ENCODE results near the gene DIAPH3.

Gene DIAPH3

GRCh38 chr13:59653916-59654315 lies 509.8 kb downstream of the DIAPH3 start:
- Histone ChIP-seq H3K9me3 (ENCODE audit: control insufficient read depth, low read length) (no peaks in the 10 kb centered on the region), H2AFZ (ENCODE audit: low read depth, low read length) (no peak overlapping the region), H3K79me1 (replicated peaks; ENCODE audit: low read length, poor library complexity, severe bottlenecking) (no peaks in the 10 kb centered on the region), H3K36me3 (ENCODE audit: control insufficient read depth in 1 of 2, insufficient read depth in 2 of 2, low read depth in 1 of 2, low read length in 2 of 2) (no peaks in the 10 kb centered on the region), H3K27ac (ENCODE audit: low read length, poor library complexity, severe bottlenecking) (no peak overlapping the region), H2AK5ac (ENCODE audit: low read length, severe bottlenecking) (no peak overlapping the region), H3K9ac (ENCODE audit: low read length) (no peak overlapping the region), H4K91ac (ENCODE audit: low read length) (no peak overlapping the region), H3K18ac (ENCODE audit: low read depth in 1 of 2, low read length in 2 of 2) (no peak overlapping the region), H4K8ac (ENCODE audit: low read length) (no peak overlapping the region), H3K4ac (ENCODE audit: low read depth in 1 of 2, low read length in 2 of 2) (no peak overlapping the region), H3K4me2 (ENCODE audit: low read length, poor library complexity, severe bottlenecking) (no peak overlapping the region), H2BK5ac (ENCODE audit: low read depth, low read length, poor library complexity, severe bottlenecking) (no peak overlapping the region), H2BK12ac (ENCODE audit: low read length in 2 of 2) (no peak overlapping the region), H2BK120ac (ENCODE audit: low read depth, low read length) (no peak overlapping the region), H3K27me3 (ENCODE audit: control insufficient read depth in 1 of 2, insufficient read depth in 1 of 2, low read length in 2 of 2) (no peaks in the 10 kb centered on the region), H3K4me1 (ENCODE audit: control insufficient read depth, insufficient read depth, low read depth, low read length) (no peaks in the 10 kb centered on the region), H2BK15ac (ENCODE audit: low read depth, poor library complexity, severe bottlenecking) (no peak overlapping the region), H3K14ac (ENCODE audit: low read length in 2 of 2) (no peak overlapping the region), H3K4me3 (ENCODE audit: insufficient read depth in 1 of 2, low read depth in 1 of 2, low read length in 2 of 2) (no peak overlapping the region), H3K23ac (ENCODE audit: low read length in 2 of 2) (no peak overlapping the region)
- no peak for DNase-seq
- 89% methylated on average over 2 of the region's 2 CpGs for WGBS

GRCh38 chr13:59651479-59651878 lies 512.2 kb downstream of the DIAPH3 start:
- 95% methylated on average over 4 of the region's 5 CpGs for WGBS
- DNase-seq = no peak
- no peak overlapping the region for H2AFZ ChIP-seq (ENCODE audit: low read depth, low read length)
- H3K4me3 ChIP-seq (ENCODE audit: insufficient read depth in 1 of 2, low read depth in 1 of 2, low read length in 2 of 2) = no peak overlapping the region
- H4K91ac ChIP-seq (ENCODE audit: low read length) = no peak overlapping the region
- H4K8ac ChIP-seq (ENCODE audit: low read length) = no peak overlapping the region
- no peak overlapping the region for H2AK5ac ChIP-seq (ENCODE audit: low read length, severe bottlenecking)
- H3K4ac ChIP-seq (ENCODE audit: low read depth in 1 of 2, low read length in 2 of 2) = no peak overlapping the region
- H3K9me3 ChIP-seq (ENCODE audit: control insufficient read depth, low read length) = no peaks in the 10 kb centered on the region
- H3K4me1 ChIP-seq (ENCODE audit: control insufficient read depth, insufficient read depth, low read depth, low read length) = peaks cover 2% of the 10 kb centered on the region
- H3K27me3 ChIP-seq (ENCODE audit: control insufficient read depth in 1 of 2, insufficient read depth in 1 of 2, low read length in 2 of 2) = no peaks in the 10 kb centered on the region
- no peak overlapping the region for H3K18ac ChIP-seq (ENCODE audit: low read depth in 1 of 2, low read length in 2 of 2)
- no peak overlapping the region for H2BK15ac ChIP-seq (ENCODE audit: low read depth, poor library complexity, severe bottlenecking)
- H3K14ac ChIP-seq (ENCODE audit: low read length in 2 of 2) = no peak overlapping the region
- no peak overlapping the region for H3K4me2 ChIP-seq (ENCODE audit: low read length, poor library complexity, severe bottlenecking)
- no peaks in the 10 kb centered on the region for H3K36me3 ChIP-seq (ENCODE audit: control insufficient read depth in 1 of 2, insufficient read depth in 2 of 2, low read depth in 1 of 2, low read length in 2 of 2)
- H3K9ac ChIP-seq (ENCODE audit: low read length) = no peak overlapping the region
- H3K23ac ChIP-seq (ENCODE audit: low read length in 2 of 2) = no peak overlapping the region
- H2BK12ac ChIP-seq (ENCODE audit: low read length in 2 of 2) = no peak overlapping the region
- no peak overlapping the region for H2BK5ac ChIP-seq (ENCODE audit: low read depth, low read length, poor library complexity, severe bottlenecking)
- no peak overlapping the region for H2BK120ac ChIP-seq (ENCODE audit: low read depth, low read length)
- no peaks in the 10 kb centered on the region for H3K79me1 ChIP-seq (replicated peaks; ENCODE audit: low read length, poor library complexity, severe bottlenecking)
- no peak overlapping the region for H3K27ac ChIP-seq (ENCODE audit: low read length, poor library complexity, severe bottlenecking)

- Histone ChIP-seq H3K9me3 (ENCODE audit: control insufficient read depth, low read length) (no peaks in the 10 kb centered on the region), H3K18ac (ENCODE audit: low read depth in 1 of 2, low read length in 2 of 2) (no peak overlapping the region), H3K4me2 (ENCODE audit: low read length, poor library complexity, severe bottlenecking) (no peak overlapping the region), H2AK5ac (ENCODE audit: low read length, severe bottlenecking) (no peak overlapping the region), H3K23ac (ENCODE audit: low read length in 2 of 2) (no peak overlapping the region), H2BK15ac (ENCODE audit: low read depth, poor library complexity, severe bottlenecking) (no peak overlapping the region), H4K8ac (ENCODE audit: low read length) (no peak overlapping the region), H3K79me1 (replicated peaks; ENCODE audit: low read length, poor library complexity, severe bottlenecking) (no peaks in the 10 kb centered on the region), H2BK120ac (ENCODE audit: low read depth, low read length) (no peak overlapping the region), H3K27me3 (ENCODE audit: control insufficient read depth in 1 of 2, insufficient read depth in 1 of 2, low read length in 2 of 2) (peaks cover 0 to 14% of the 10 kb centered on the region in 2 experiments), H3K36me3 (ENCODE audit: control insufficient read depth in 1 of 2, insufficient read depth in 2 of 2, low read depth in 1 of 2, low read length in 2 of 2) (no peaks in the 10 kb centered on the region), H4K91ac (ENCODE audit: low read length) (no peak overlapping the region), H2BK12ac (ENCODE audit: low read length in 2 of 2) (no peak overlapping the region), H3K4me1 (ENCODE audit: control insufficient read depth, insufficient read depth, low read depth, low read length) (peaks cover 12% of the 10 kb centered on the region), H3K27ac (ENCODE audit: low read length, poor library complexity, severe bottlenecking) (peak overlapping the region; percentile 33), H3K4ac (ENCODE audit: low read depth in 1 of 2, low read length in 2 of 2) (no peak overlapping the region), H2AFZ (ENCODE audit: low read depth, low read length) (no peak overlapping the region), H3K14ac (ENCODE audit: low read length in 2 of 2) (peak overlapping the region in 1 of 2 experiments; percentile 41), H2BK5ac (ENCODE audit: low read depth, low read length, poor library complexity, severe bottlenecking) (no peak overlapping the region), H3K4me3 (ENCODE audit: insufficient read depth in 1 of 2, low read depth in 1 of 2, low read length in 2 of 2) (no peak overlapping the region), H3K9ac (ENCODE audit: low read length) (no peak overlapping the region)
- 0% methylated on average over 2 of the region's 3 CpGs for WGBS
- DNase-seq = no peak
These were observed 519.7 kb downstream of the DIAPH3 start for GRCh38 chr13:59643906-59644626.

GRCh38 chr13:59643364-59643841 lies 520.3 kb downstream of the DIAPH3 start:
- DNase-seq = no peak
- no peak overlapping the region for H2BK15ac ChIP-seq (ENCODE audit: low read depth, poor library complexity, severe bottlenecking)
- H2AFZ ChIP-seq (ENCODE audit: low read depth, low read length) = no peak overlapping the region
- H2BK120ac ChIP-seq (ENCODE audit: low read depth, low read length) = no peak overlapping the region
- no peaks in the 10 kb centered on the region for H3K79me1 ChIP-seq (replicated peaks; ENCODE audit: low read length, poor library complexity, severe bottlenecking)
- H2BK12ac ChIP-seq (ENCODE audit: low read length in 2 of 2) = no peak overlapping the region
- no peaks in the 10 kb centered on the region for H3K36me3 ChIP-seq (ENCODE audit: control insufficient read depth in 1 of 2, insufficient read depth in 2 of 2, low read depth in 1 of 2, low read length in 2 of 2)
- no peak overlapping the region for H3K4me2 ChIP-seq (ENCODE audit: low read length, poor library complexity, severe bottlenecking)
- no peaks in the 10 kb centered on the region for H3K9me3 ChIP-seq (ENCODE audit: control insufficient read depth, low read length)
- no peak overlapping the region for H3K4me3 ChIP-seq (ENCODE audit: insufficient read depth in 1 of 2, low read depth in 1 of 2, low read length in 2 of 2)
- WGBS = 87% methylated on average over 5 of the region's 6 CpGs
- peaks cover 12% of the 10 kb centered on the region for H3K4me1 ChIP-seq (ENCODE audit: control insufficient read depth, insufficient read depth, low read depth, low read length)
- H2AK5ac ChIP-seq (ENCODE audit: low read length, severe bottlenecking) = peak overlapping the region; percentile 6
- H3K18ac ChIP-seq (ENCODE audit: low read depth in 1 of 2, low read length in 2 of 2) = no peak overlapping the region
- no peak overlapping the region for H4K91ac ChIP-seq (ENCODE audit: low read length)
- peak overlapping the region in 1 of 2 experiments; percentile 41 for H3K14ac ChIP-seq (ENCODE audit: low read length in 2 of 2)
- H4K8ac ChIP-seq (ENCODE audit: low read length) = no peak overlapping the region
- no peak overlapping the region for H3K23ac ChIP-seq (ENCODE audit: low read length in 2 of 2)
- H3K27me3 ChIP-seq (ENCODE audit: control insufficient read depth in 1 of 2, insufficient read depth in 1 of 2, low read length in 2 of 2) = peaks cover 0 to 14% of the 10 kb centered on the region in 2 experiments
- H2BK5ac ChIP-seq (ENCODE audit: low read depth, low read length, poor library complexity, severe bottlenecking) = no peak overlapping the region
- H3K4ac ChIP-seq (ENCODE audit: low read depth in 1 of 2, low read length in 2 of 2) = no peak overlapping the region
- H3K9ac ChIP-seq (ENCODE audit: low read length) = no peak overlapping the region
- peak overlapping the region; percentile 33 for H3K27ac ChIP-seq (ENCODE audit: low read length, poor library complexity, severe bottlenecking)

All from mesenchymal stem cell (in vitro differentiated cells and primary cell).